Astrocyte (in vitro differentiated cells and primary cell): ENCODE data around the gene HS2ST1. TPM values are rescaled to one million over a fixed set of nuclear protein-coding genes. Genes with fewer than 3 reads are reported as not detected.
"Not testable (repeated sequence)": the region's sequence is repeated elsewhere in the genome, so short reads cannot be mapped to it uniquely, and the experiment has no call there.

Source experiments
- DNase-seq: peaks from one replicate; pipeline ENCODE4 v3.0.0-alpha.2; 2010; ENCODE audit warnings: low read depth
- FAIRE-seq: peaks from 2 replicates; lab custom pipeline; 2011; peaks lifted over from hg19 to GRCh38; lab: Jason Lieb, UNC
- H2AFZ ChIP-seq: 2 replicates; pipeline ENCODE4 v1.6.0; 2012; ENCODE audit warnings: low read depth, low read length, inconsistent platforms
- H3K27ac ChIP-seq: 2 replicates; pipeline ENCODE4 v1.5.1; 2011; ENCODE audit warnings: low read depth, low read length, inconsistent platforms
- H3K27me3 ChIP-seq: 2 replicates; pipeline ENCODE4 v1.6.0; 2011; ENCODE audit warnings: low read length, inconsistent platforms; ENCODE audit not compliant: insufficient read depth
- H3K36me3 ChIP-seq: 2 replicates; pipeline ENCODE4 v1.5.1; 2011; ENCODE audit warnings: low read length, inconsistent platforms; ENCODE audit not compliant: insufficient read depth
- H3K4me1 ChIP-seq: 2 replicates; pipeline ENCODE4 v1.5.1; 2011; ENCODE audit warnings: low read length, inconsistent platforms; ENCODE audit not compliant: insufficient read depth
- H3K4me2 ChIP-seq: 2 replicates; pipeline ENCODE4 v1.6.0; 2012; ENCODE audit warnings: low read length, inconsistent platforms
- H3K4me3 ChIP-seq: 2 replicates; pipeline ENCODE4 v1.5.1; 2011; ENCODE audit warnings: low read depth, mild to moderate bottlenecking, low read length, inconsistent platforms; ENCODE audit not compliant: insufficient read depth
- H3K79me2 ChIP-seq: 2 replicates; pipeline ENCODE4 v1.6.0; 2012; ENCODE audit warnings: mild to moderate bottlenecking, low read length, inconsistent platforms; ENCODE audit not compliant: insufficient read depth
- H3K9ac ChIP-seq: 2 replicates; pipeline ENCODE4 v1.6.0; 2012; ENCODE audit warnings: mild to moderate bottlenecking, low read length, inconsistent platforms
- H3K9me3 ChIP-seq: 2 replicates; pipeline ENCODE4 v1.5.1; 2012; ENCODE audit warnings: low read depth, mild to moderate bottlenecking, low read length, inconsistent platforms; ENCODE audit not compliant: insufficient read depth
- H4K20me1 ChIP-seq: 2 replicates; pipeline ENCODE4 v1.6.0; 2012; ENCODE audit warnings: low read length, inconsistent platforms; ENCODE audit not compliant: insufficient read depth
- H3K27ac Mint-ChIP-seq: one replicate; pipeline ENCODE4 v1.8.0; 2021; ENCODE audit warnings: mild to moderate bottlenecking, mixed read lengths; ENCODE audit not compliant: unreplicated experiment
- H3K27me3 Mint-ChIP-seq: one replicate; pipeline ENCODE4 v1.8.0; 2021; ENCODE audit warnings: low read depth, mixed read lengths; ENCODE audit not compliant: unreplicated experiment
- H3K36me3 Mint-ChIP-seq: one replicate; pipeline ENCODE4 v1.8.0; 2021; ENCODE audit warnings: low read depth, mixed read lengths; ENCODE audit not compliant: unreplicated experiment
- H3K4me1 Mint-ChIP-seq: one replicate; pipeline ENCODE4 v1.8.0; 2021; ENCODE audit warnings: low read depth, mixed read lengths; ENCODE audit not compliant: unreplicated experiment
- H3K4me3 Mint-ChIP-seq: one replicate; pipeline ENCODE4 v1.8.0; 2021; ENCODE audit warnings: mild to moderate bottlenecking, moderate library complexity, mixed read lengths; ENCODE audit not compliant: unreplicated experiment
- H3K9me3 Mint-ChIP-seq: one replicate; pipeline ENCODE4 v1.8.0; 2021; ENCODE audit warnings: mild to moderate bottlenecking, mixed read lengths; ENCODE audit not compliant: unreplicated experiment
- CTCF ChIP-seq: IDR thresholded peaks from 2 replicates; pipeline ENCODE4 v1.5.1; 2011; ENCODE audit warnings: low read depth, mild to moderate bottlenecking, inconsistent platforms, low read length, moderate library complexity; ENCODE audit not compliant: insufficient read depth
- EZH2 ChIP-seq: IDR thresholded peaks from 2 replicates; pipeline ENCODE4 v1.6.1; 2012; ENCODE audit warnings: mild to moderate bottlenecking, low read length, inconsistent platforms; ENCODE audit not compliant: insufficient read depth
- total RNA-seq: library from RNA; stranded (reverse); gene quantifications from 2 replicates; pipeline ENCODE4 v1.2.1, GENCODE V29; 2021

Gene HS2ST1
- total RNA-seq, 1 donor from 2014 or later: 34.7 TPM

- Histone ChIP-seq H3K4me1 (no peaks in the 10 kb centered on the region), H3K79me2 (no peaks in the 10 kb centered on the region), H3K27ac (no peak overlapping the region), H3K9me3 (no peaks in the 10 kb centered on the region), H4K20me1 (no peaks in the 10 kb centered on the region), H3K4me3 (no peak overlapping the region), H2AFZ (no peak overlapping the region), H3K36me3 (no peaks in the 10 kb centered on the region), H3K4me2 (no peak overlapping the region), H3K27me3 (no peaks in the 10 kb centered on the region), H3K9ac (no peak overlapping the region)
- no peaks in the 10 kb centered on the region for H3K27me3 Mint-ChIP-seq
- H3K27ac Mint-ChIP-seq: no peak overlapping the region
- H3K4me1 Mint-ChIP-seq: no peaks in the 10 kb centered on the region
- no peak for TF ChIP-seq EZH2
- no peak for TF ChIP-seq CTCF
- DNase-seq (no peak), FAIRE-seq (no peak)
- no peak overlapping the region for H3K4me3 Mint-ChIP-seq
- no peaks in the 10 kb centered on the region for H3K36me3 Mint-ChIP-seq
- H3K9me3 Mint-ChIP-seq: peaks cover 3% of the 10 kb centered on the region
Observed at GRCh38 chr1:87004857-87005256, 90.4 kb downstream of the HS2ST1 start.

- Mint-ChIP-seq H3K27ac (no peak overlapping the region), H3K27me3 (no peaks in the 10 kb centered on the region), H3K4me3 (no peak overlapping the region), H3K4me1 (no peaks in the 10 kb centered on the region), H3K9me3 (peaks cover 8% of the 10 kb centered on the region), H3K36me3 (peaks cover 7% of the 10 kb centered on the region)
- no peak overlapping the region for H2AFZ ChIP-seq
- FAIRE-seq: no peak
- no peaks in the 10 kb centered on the region for H3K79me2 ChIP-seq
- no peaks in the 10 kb centered on the region for H3K36me3 ChIP-seq
- no peak for TF ChIP-seq EZH2
- no peak for TF ChIP-seq CTCF
- H3K27ac ChIP-seq: no peak overlapping the region
- H3K9me3 ChIP-seq: no peaks in the 10 kb centered on the region
- H3K4me1 ChIP-seq: no peaks in the 10 kb centered on the region
- no peak overlapping the region for H3K4me3 ChIP-seq
- H4K20me1 ChIP-seq: no peaks in the 10 kb centered on the region
- H3K4me2 ChIP-seq: no peak overlapping the region
- H3K9ac ChIP-seq: no peak overlapping the region
- DNase-seq: no peak
- H3K27me3 ChIP-seq: no peaks in the 10 kb centered on the region
Observed at GRCh38 chr1:87007323-87007722, 92.9 kb downstream of the HS2ST1 start.

GRCh38 chr1:87013385-87013784, 99.0 kb downstream of the HS2ST1 start:
- FAIRE-seq, H3K27ac ChIP-seq, H3K4me1 Mint-ChIP-seq, H3K79me2 ChIP-seq, H3K4me1 ChIP-seq, H3K9me3 ChIP-seq, H3K27me3 Mint-ChIP-seq, H3K4me3 ChIP-seq, H3K36me3 ChIP-seq, H3K27ac Mint-ChIP-seq, H4K20me1 ChIP-seq, H3K4me3 Mint-ChIP-seq, H3K27me3 ChIP-seq, H3K9ac ChIP-seq, H2AFZ ChIP-seq, H3K4me2 ChIP-seq, DNase-seq: not testable (repeated sequence)
- H3K36me3 Mint-ChIP-seq: peaks cover 16% of the 10 kb centered on the region
- peaks cover 23% of the 10 kb centered on the region for H3K9me3 Mint-ChIP-seq
